ENCODE data around the gene DNAJC10. TPM values are rescaled to one million over a fixed set of nuclear protein-coding genes. Genes with fewer than 3 reads are reported as not detected.

DNAJC10 gene
- total and polyA plus RNA-seq, 2 of the 4 experiments (the other 2 are of a cell fraction): 34.6 to 53.2 TPM

DNA sequence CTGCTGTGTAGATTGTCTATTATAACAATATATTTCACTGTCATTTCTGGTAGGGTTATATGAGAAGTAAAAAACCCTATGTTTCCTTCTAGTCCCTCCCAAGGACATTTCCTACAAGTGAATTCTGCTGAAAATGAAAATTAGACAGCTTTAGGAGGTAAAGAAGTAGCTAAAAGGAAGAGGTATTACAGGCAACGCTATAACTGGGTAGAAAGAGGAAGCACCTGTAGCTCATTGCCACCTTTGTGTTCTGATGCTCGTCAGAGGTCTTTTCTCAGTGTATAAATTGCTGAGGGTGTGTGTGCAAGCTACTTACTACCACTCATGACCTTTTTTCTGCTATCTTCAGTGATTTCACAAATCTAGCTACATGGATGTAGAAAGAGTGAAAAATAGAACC lies 1.4 kb downstream of the DNAJC10 start:
- WGBS, 2 experiments (ENCODE audit: extremely low coverage in 2 of 2, insufficient read length in 1 of 2): no CpG with 5 or more reads among the region's 2 CpGs
- BruUV-seq (replicated peaks): TSS peak; percentile 60
- H3K79me1 ChIP-seq (ENCODE audit: low read depth in 1 of 2, low read length in 2 of 2): peaks cover 7 to 11% of the 10 kb centered on the region in 2 experiments

More for the DNA sequence above, 1.4 kb downstream of the DNAJC10 start:
- no peaks in the 10 kb centered on the region for H3K27me3 ChIP-seq (ENCODE audit: control insufficient read depth, insufficient read depth, low read length)
- intact Hi-C loops (cut with micrococcal nuclease) (loop anchor here (5.0 kb wide), 1 partner anchor 50 kb away; no protein-coding TSS in a partner anchor), in situ Hi-C loops (cut with MboI; ENCODE audit: low sequenced_read_pairs) (no loop called here), dilution Hi-C loops (cut with HindIII; ENCODE audit: low sequenced_read_pairs, unreplicated experiment) (no loop called here)
- H4K8ac ChIP-seq (ENCODE audit: low read depth in 2 of 2, low read length in 2 of 2): no peak overlapping the region
- no peak overlapping the region for H2AFZ ChIP-seq (replicated peaks; ENCODE audit: low read length, poor library complexity)
- ChIA-PET POLR2A (ENCODE audit: unreplicated experiment) (interaction anchor here (0.7 kb wide), 1 partner anchor 56 kb away, joined by 4 read pairs; no protein-coding TSS in a partner anchor), CTCF (no interaction called here)
- H3K9ac ChIP-seq (ENCODE audit: low read depth, low read length): no peak overlapping the region
- no peak overlapping the region for H2AK9ac ChIP-seq (replicated peaks; ENCODE audit: low read depth, low read length, poor library complexity)
- no peak overlapping the region for H2BK20ac ChIP-seq (ENCODE audit: low read depth, low read length)
- H3K36me3 ChIP-seq (ENCODE audit: control insufficient read depth, insufficient read depth, low read length): no peaks in the 10 kb centered on the region
- DNase-seq: no peak
- H4K20me1 ChIP-seq (ENCODE audit: insufficient read depth, low read length): no peaks in the 10 kb centered on the region
- H2BK120ac ChIP-seq (ENCODE audit: low read depth, low read length): no peak overlapping the region
- no peak overlapping the region for H3K27ac ChIP-seq (ENCODE audit: insufficient read depth, low read length)
- H3K4me2 ChIP-seq (ENCODE audit: low read depth, low read length): 0 out of 2 replicates have a peak overlapping the region, but pooled peaks have one; percentile 13
- TF ChIP-seq RCOR1 (IDR thresholded peaks at IDR 0.05; ENCODE audit: insufficient replicate concordance, low read length) (no peak), BHLHE40 (IDR thresholded peaks at IDR 0.05; ENCODE audit: low read depth, low read length) (no peak), CEBPB (IDR thresholded peaks at IDR 0.05; ENCODE audit: low read depth, low read length) (no peak), MAZ (IDR thresholded peaks at IDR 0.05; ENCODE audit: borderline replicate concordance, low read depth, low read length) (no peak), RAD21 (IDR thresholded peaks at IDR 0.05; ENCODE audit: low read length) (no peak), RFX5 (IDR thresholded peaks at IDR 0.05; ENCODE audit: low read depth, low read length) (no peak), SMC3 (IDR thresholded peaks at IDR 0.05; ENCODE audit: low read depth, low read length) (no peak), MAFK (IDR thresholded peaks at IDR 0.05; ENCODE audit: low read depth, low read length) (no peak), MXI1 (IDR thresholded peaks at IDR 0.05; ENCODE audit: borderline replicate concordance, low read depth, low read length) (no peak), NFE2L2 (IDR thresholded peaks at IDR 0.05; ENCODE audit: low read depth, low read length) (no peak), FOS (IDR thresholded peaks at IDR 0.05; ENCODE audit: low read depth, low read length) (no peak)
- TF ChIP-seq, protein P1, sequence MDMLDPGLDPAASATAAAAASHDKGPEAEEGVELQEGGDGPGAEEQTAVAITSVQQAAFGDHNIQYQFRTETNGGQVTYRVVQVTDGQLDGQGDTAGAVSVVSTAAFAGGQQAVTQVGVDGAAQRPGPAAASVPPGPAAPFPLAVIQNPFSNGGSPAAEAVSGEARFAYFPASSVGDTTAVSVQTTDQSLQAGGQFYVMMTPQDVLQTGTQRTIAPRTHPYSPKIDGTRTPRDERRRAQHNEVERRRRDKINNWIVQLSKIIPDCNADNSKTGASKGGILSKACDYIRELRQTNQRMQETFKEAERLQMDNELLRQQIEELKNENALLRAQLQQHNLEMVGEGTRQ (IDR thresholded peaks at IDR 0.05; ENCODE audit: low read depth, low read length): no peak
- TF ChIP-seq, protein P2, sequence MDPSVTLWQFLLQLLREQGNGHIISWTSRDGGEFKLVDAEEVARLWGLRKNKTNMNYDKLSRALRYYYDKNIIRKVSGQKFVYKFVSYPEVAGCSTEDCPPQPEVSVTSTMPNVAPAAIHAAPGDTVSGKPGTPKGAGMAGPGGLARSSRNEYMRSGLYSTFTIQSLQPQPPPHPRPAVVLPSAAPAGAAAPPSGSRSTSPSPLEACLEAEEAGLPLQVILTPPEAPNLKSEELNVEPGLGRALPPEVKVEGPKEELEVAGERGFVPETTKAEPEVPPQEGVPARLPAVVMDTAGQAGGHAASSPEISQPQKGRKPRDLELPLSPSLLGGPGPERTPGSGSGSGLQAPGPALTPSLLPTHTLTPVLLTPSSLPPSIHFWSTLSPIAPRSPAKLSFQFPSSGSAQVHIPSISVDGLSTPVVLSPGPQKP (IDR thresholded peaks at IDR 0.05; ENCODE audit: borderline replicate concordance, low read depth, low read length): no peak
- peaks cover 3% of the 10 kb centered on the region; the same call in 1 of the 2 replicates for H3K4me1 ChIP-seq (ENCODE audit: control insufficient read depth, insufficient read depth, low read length)
- H3K4me3 ChIP-seq (ENCODE audit: insufficient read depth, low read depth, low read length): no peak overlapping the region
- H3K18ac ChIP-seq (ENCODE audit: low read depth, low read length): no peak overlapping the region
- no peak overlapping the region for H2BK15ac ChIP-seq (ENCODE audit: low read depth, low read length)
- H3K9me1 ChIP-seq (ENCODE audit: insufficient read depth, low read length): no peaks in the 10 kb centered on the region
- no peak overlapping the region for H4K91ac ChIP-seq (ENCODE audit: insufficient read depth, low read depth, low read length)
- no peak overlapping the region for H3K4ac ChIP-seq (ENCODE audit: low read depth, low read length)
- H4K5ac ChIP-seq (ENCODE audit: low read depth, low read length): no peak overlapping the region
- H2AK5ac ChIP-seq (ENCODE audit: low read depth, low read length): no peak overlapping the region
- no peak for ATAC-seq (ENCODE audit: low read depth)
- H3K23ac ChIP-seq (ENCODE audit: low read depth, low read length): no peak overlapping the region; the same call in 1 of the 2 replicates
- H2BK5ac ChIP-seq (ENCODE audit: low read depth, low read length, poor library complexity, severe bottlenecking): no peak overlapping the region
- H3K9me3 ChIP-seq (ENCODE audit: control insufficient read depth, insufficient read depth, low read length): no peaks in the 10 kb centered on the region
- no peak overlapping the region for H3K14ac ChIP-seq (replicated peaks; ENCODE audit: low read depth, low read length)
- no peak overlapping the region for H3K56ac ChIP-seq (ENCODE audit: extremely low read depth, insufficient read depth, low read length)
